ENCODE data around the gene GC. TPM values are rescaled to one million over a fixed set of nuclear protein-coding genes. Genes with fewer than 3 reads are reported as not detected.
"Not testable (repeated sequence)": the region's sequence is repeated elsewhere in the genome, so short reads cannot be mapped to it uniquely, and the experiment has no call there.

GC gene
- total RNA-seq, 1 experiment from 2014 or later, result not detected

DNA sequence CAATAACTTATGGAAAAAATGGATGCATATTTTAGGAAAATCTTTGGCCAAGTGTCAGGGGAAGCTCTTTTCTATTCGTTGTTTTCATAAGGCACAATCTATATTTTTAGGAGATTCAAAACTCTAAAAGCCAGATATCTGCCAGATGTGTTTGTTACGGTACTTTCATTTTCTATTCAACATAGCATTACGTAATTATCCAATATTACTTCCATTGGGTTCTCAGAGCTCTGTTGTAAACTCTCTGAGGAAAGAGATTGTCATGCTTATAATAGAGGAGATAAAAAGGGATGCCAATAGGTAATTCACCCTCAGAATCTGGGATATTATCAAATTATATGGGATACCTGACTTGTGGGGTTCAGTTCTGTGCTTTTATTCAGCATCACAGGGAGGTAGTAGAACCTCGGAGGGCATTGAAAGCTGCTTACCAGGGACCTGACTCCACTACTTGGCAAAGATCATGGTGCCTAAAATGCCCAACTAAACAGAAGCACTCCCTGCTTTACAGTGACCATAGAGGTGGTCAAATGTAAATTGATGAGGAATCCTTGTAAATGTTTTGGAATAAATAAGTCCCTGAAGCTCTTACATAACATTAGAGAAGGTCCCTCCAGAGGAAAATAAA is 32.9 kb upstream of the GC start:
- Histone ChIP-seq H2AFZ (no peak overlapping the region), H3F3A (ENCODE audit: insufficient read depth, low read depth) (no peaks in the 10 kb centered on the region), H3K27me3 (ENCODE audit: insufficient read depth, low read depth) (no peaks in the 10 kb centered on the region), H3K4me3 (no peak overlapping the region), H3K79me2 (ENCODE audit: low read depth) (no peaks in the 10 kb centered on the region), H3K36me3 (ENCODE audit: low read depth) (no peaks in the 10 kb centered on the region), H3K9me2 (ENCODE audit: insufficient read depth) (no peaks in the 10 kb centered on the region), H3K4me1 (replicated peaks; ENCODE audit: insufficient read depth) (no peaks in the 10 kb centered on the region), H4K20me1 (ENCODE audit: insufficient read depth) (no peaks in the 10 kb centered on the region), H3K4me2 (no peak overlapping the region), H3K9me3 (ENCODE audit: insufficient read depth, low read depth) (no peaks in the 10 kb centered on the region), H3K27ac (no peak overlapping the region)
- DNase-seq, result no peak
- BruUV-seq (replicated peaks), result no TSS peak
- ChIA-PET CTCF (no interaction called here), POLR2A (ENCODE audit: unreplicated experiment) (no interaction called here)
- TF ChIP-seq EZH2 (IDR thresholded peaks at IDR 0.05; ENCODE audit: low read depth) (no peak), CTCF (conservative IDR thresholded peaks at IDR 0.05) (no peak)
- intact Hi-C loops (cut with micrococcal nuclease; ENCODE audit: unreplicated experiment), result no loop called here

DNA sequence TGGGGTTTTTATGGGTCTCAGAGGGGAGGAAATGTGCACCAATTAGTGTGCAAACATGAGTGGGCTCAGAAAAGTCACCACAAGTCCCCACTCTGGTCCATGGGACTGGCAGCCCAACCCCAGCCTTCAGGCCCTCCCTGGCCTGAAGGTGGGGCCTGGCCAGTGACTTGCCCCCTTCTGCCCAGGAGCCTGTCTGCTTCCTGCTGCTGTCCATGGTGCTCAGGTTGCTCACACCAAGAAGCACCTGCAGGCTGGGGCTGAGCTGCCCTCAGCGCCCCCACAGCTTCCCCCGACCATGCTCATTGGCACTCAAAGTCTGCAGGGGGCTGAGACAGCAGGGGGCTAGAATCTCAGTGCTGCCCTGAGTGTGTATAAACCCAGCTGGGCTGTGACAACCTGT is 30.6 kb upstream of the GC start:
- no peaks in the 10 kb centered on the region for H4K20me1 ChIP-seq (ENCODE audit: insufficient read depth)

GRCh38 chr4:71809805-71810204 is 25.9 kb upstream of the GC start:
- POLR2A ChIA-PET (ENCODE audit: unreplicated experiment); BruUV-seq (replicated peaks); H3K79me2 ChIP-seq (ENCODE audit: low read depth); CTCF ChIA-PET; DNase-seq; H3K36me3 ChIP-seq (ENCODE audit: low read depth); H3K27ac ChIP-seq; H3K4me1 ChIP-seq (replicated peaks; ENCODE audit: insufficient read depth); intact Hi-C loops (cut with micrococcal nuclease; ENCODE audit: unreplicated experiment); H3F3A ChIP-seq (ENCODE audit: insufficient read depth, low read depth); H3K4me2 ChIP-seq; H3K27me3 ChIP-seq (ENCODE audit: insufficient read depth, low read depth); H4K20me1 ChIP-seq (ENCODE audit: insufficient read depth); H2AFZ ChIP-seq; H3K9me2 ChIP-seq (ENCODE audit: insufficient read depth); H3K9me3 ChIP-seq (ENCODE audit: insufficient read depth, low read depth); H3K4me3 ChIP-seq: not testable (repeated sequence)

More for the DNA sequence above, 30.6 kb upstream of the GC start:
- ChIA-PET CTCF (no interaction called here), POLR2A (ENCODE audit: unreplicated experiment) (no interaction called here)
- Histone ChIP-seq H3K4me3 (no peak overlapping the region), H3K9me2 (ENCODE audit: insufficient read depth) (no peaks in the 10 kb centered on the region), H2AFZ (no peak overlapping the region), H3F3A (ENCODE audit: insufficient read depth, low read depth) (no peaks in the 10 kb centered on the region), H3K79me2 (ENCODE audit: low read depth) (no peaks in the 10 kb centered on the region), H3K9me3 (ENCODE audit: insufficient read depth, low read depth) (no peaks in the 10 kb centered on the region), H3K27ac (no peak overlapping the region), H3K4me2 (no peak overlapping the region), H3K4me1 (replicated peaks; ENCODE audit: insufficient read depth) (no peaks in the 10 kb centered on the region), H3K36me3 (ENCODE audit: low read depth) (no peaks in the 10 kb centered on the region), H3K27me3 (ENCODE audit: insufficient read depth, low read depth) (no peaks in the 10 kb centered on the region)
- DNase-seq, result no peak
- TF ChIP-seq CTCF (conservative IDR thresholded peaks at IDR 0.05) (no peak), EZH2 (IDR thresholded peaks at IDR 0.05; ENCODE audit: low read depth) (no peak)
- intact Hi-C loops (cut with micrococcal nuclease; ENCODE audit: unreplicated experiment), result no loop called here
- BruUV-seq (replicated peaks), result no TSS peak

- no peak overlapping the region for H3K4me2 ChIP-seq
- ChIA-PET CTCF (no interaction called here), POLR2A (ENCODE audit: unreplicated experiment) (no interaction called here)
- no peak overlapping the region for H3K27ac ChIP-seq
- H3K9me2 ChIP-seq (ENCODE audit: insufficient read depth), result no peaks in the 10 kb centered on the region
- H3K79me2 ChIP-seq (ENCODE audit: low read depth), result no peaks in the 10 kb centered on the region
- BruUV-seq (replicated peaks), result no TSS peak
- H3K27me3 ChIP-seq (ENCODE audit: insufficient read depth, low read depth), result no peaks in the 10 kb centered on the region
- no peaks in the 10 kb centered on the region for H3K9me3 ChIP-seq (ENCODE audit: insufficient read depth, low read depth)
- no peak for DNase-seq
- no peak overlapping the region for H2AFZ ChIP-seq
- H3K4me3 ChIP-seq, result no peak overlapping the region
- H3K4me1 ChIP-seq (replicated peaks; ENCODE audit: insufficient read depth), result no peaks in the 10 kb centered on the region
- intact Hi-C loops (cut with micrococcal nuclease; ENCODE audit: unreplicated experiment), result no loop called here
- TF ChIP-seq EZH2 (IDR thresholded peaks at IDR 0.05; ENCODE audit: low read depth) (no peak), CTCF (conservative IDR thresholded peaks at IDR 0.05) (no peak)
- H3F3A ChIP-seq (ENCODE audit: insufficient read depth, low read depth), result no peaks in the 10 kb centered on the region
- H4K20me1 ChIP-seq (ENCODE audit: insufficient read depth), result no peaks in the 10 kb centered on the region
- no peaks in the 10 kb centered on the region for H3K36me3 ChIP-seq (ENCODE audit: low read depth)
These were observed 23.6 kb upstream of the GC start for GRCh38 chr4:71807469-71807868.

DNA sequence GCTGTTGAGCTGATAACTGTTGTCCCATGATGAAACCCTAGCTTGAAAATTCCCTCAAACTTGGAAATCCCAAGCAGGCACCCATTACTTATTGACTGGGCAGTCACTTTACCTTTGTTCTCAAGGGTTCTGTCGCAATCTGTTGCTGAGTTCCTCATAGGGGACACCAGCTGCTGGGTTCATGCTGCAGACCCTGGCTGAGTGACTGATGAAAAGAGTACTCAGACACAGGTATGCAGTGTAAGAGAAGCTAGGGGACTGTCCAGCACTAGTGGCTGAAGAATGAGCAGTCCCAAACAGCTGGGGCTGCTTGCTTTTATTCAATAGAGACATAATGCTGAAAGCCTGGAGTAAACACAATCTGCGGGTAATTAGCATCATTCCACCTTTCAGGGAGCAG is 21.4 kb upstream of the GC start:
- H3K9me2 ChIP-seq (ENCODE audit: insufficient read depth); H4K20me1 ChIP-seq (ENCODE audit: insufficient read depth); H3K36me3 ChIP-seq (ENCODE audit: low read depth); intact Hi-C loops (cut with micrococcal nuclease; ENCODE audit: unreplicated experiment); H3K27me3 ChIP-seq (ENCODE audit: insufficient read depth, low read depth); H3K79me2 ChIP-seq (ENCODE audit: low read depth); POLR2A ChIA-PET (ENCODE audit: unreplicated experiment); H3F3A ChIP-seq (ENCODE audit: insufficient read depth, low read depth); DNase-seq; H3K4me3 ChIP-seq; H3K27ac ChIP-seq; H2AFZ ChIP-seq; H3K4me2 ChIP-seq; CTCF ChIA-PET; H3K4me1 ChIP-seq (replicated peaks; ENCODE audit: insufficient read depth); H3K9me3 ChIP-seq (ENCODE audit: insufficient read depth, low read depth); BruUV-seq (replicated peaks): not testable (repeated sequence)
